SK-N-SH (cell line): ENCODE data around the gene ARID1B. TPM values are rescaled to one million over a fixed set of nuclear protein-coding genes. Genes with fewer than 3 reads are reported as not detected.
A peak's percentile ranks its signal among the peaks of the same experiment; 100 is the strongest.

Experiments used
- CTCF ChIA-PET: fragments of 300-600, 350-600 bp; formaldehyde crosslinking; extraction: SDS; loops from one replicate; lab custom pipeline; 2021; lab: Yijun Ruan, JAX
- POLR2A ChIA-PET: fragments of 350-600 bp; sonication (Branson Sonifier 250); formaldehyde crosslinking; extraction: SDS; loops from one replicate; lab custom pipeline; 2020; ENCODE audit warnings: antibody characterized with exemption, inconsistent platforms; lab: Yijun Ruan, JAX
- DNase-seq: peaks from one replicate; pipeline ENCODE4 v3.0.0; 2012
- H2AFZ ChIP-seq: fragments of 200-600 bp; sonication (generic); 2 replicates; pipeline ENCODE4 v1.8.1; 2016; ENCODE audit warnings: antibody characterized with exemption, mild to moderate bottlenecking, low read depth
- H3F3A ChIP-seq: fragments of 200-600 bp; sonication (generic); replicated peaks from 2 replicates; pipeline ENCODE3; 2016; ENCODE audit warnings: antibody characterized with exemption, mild to moderate bottlenecking; ENCODE audit not compliant: insufficient read depth
- H3K27ac ChIP-seq, 2 experiments: fragments of 200-500 bp in 1 of 2; fragments of 200-600 bp in 1 of 2; sonication (Bioruptor generic) in 1 of 2; sonication (generic), shearing (Covaris generic) in 1 of 2; 2 replicates each; pipeline versions ENCODE4 v1.5.1 to v1.6.1; 2014 to 2016; ENCODE audit warnings: low read depth in 2 of 2, inconsistent platforms in 1 of 2, low read length in 1 of 2, mild to moderate bottlenecking in 1 of 2, mixed read lengths in 1 of 2
- H3K27me3 ChIP-seq: fragments of 200-600 bp; sonication (generic), shearing (Covaris generic); 2 replicates; pipeline ENCODE4 v1.6.1; 2016; ENCODE audit warnings: mixed run types; ENCODE audit not compliant: insufficient read depth
- H3K36me3 ChIP-seq, 2 experiments: fragments of 200-500 bp in 1 of 2; fragments of 200-600 bp in 1 of 2; sonication (Bioruptor generic) in 1 of 2; sonication (generic) in 1 of 2; replicated peaks in 1 of 2; 2 replicates each; pipeline versions ENCODE3 to v1.5.1; 2014 to 2016; ENCODE audit warnings: low read length in 1 of 2, mild to moderate bottlenecking in 1 of 2; ENCODE audit not compliant: insufficient read depth in 2 of 2, control insufficient read depth in 1 of 2
- H3K4me1 ChIP-seq, 2 experiments: fragments of 200-500 bp in 1 of 2; fragments of 200-600 bp in 1 of 2; sonication (Bioruptor generic) in 1 of 2; sonication (generic), shearing (Covaris generic) in 1 of 2; 2 replicates each; pipeline versions ENCODE4 v1.5.1 to v1.6.1; 2014 to 2016; ENCODE audit warnings: low read depth in 1 of 2, low read length in 1 of 2, mixed run types in 1 of 2; ENCODE audit not compliant: insufficient read depth in 2 of 2, control insufficient read depth in 1 of 2
- H3K4me2 ChIP-seq: fragments of 200-600 bp; sonication (generic), shearing (Covaris generic); 2 replicates; pipeline ENCODE4 v1.6.1; 2017; ENCODE audit warnings: mixed run types
- H3K4me3 ChIP-seq, 2 experiments: fragments of 200-500 bp in 1 of 2; fragments of 200-600 bp in 1 of 2; sonication (Bioruptor generic) in 1 of 2; sonication (generic), shearing (Covaris generic) in 1 of 2; 2 replicates each; pipeline versions ENCODE4 v1.5.1 to v1.8.1; 2014 to 2016; ENCODE audit warnings: low read depth in 2 of 2, inconsistent platforms in 1 of 2, low read length in 1 of 2, mild to moderate bottlenecking in 1 of 2, mixed read lengths in 1 of 2, moderate library complexity in 1 of 2
- H3K79me2 ChIP-seq: fragments of 200-600 bp; sonication (generic); 2 replicates; pipeline ENCODE4 v1.8.1; 2017; ENCODE audit warnings: mild to moderate bottlenecking; ENCODE audit not compliant: insufficient read depth
- H3K9ac ChIP-seq: fragments of 200-600 bp; sonication (generic); 2 replicates; pipeline ENCODE4 v1.6.1; 2017; ENCODE audit warnings: mixed run types
- H3K9me2 ChIP-seq: fragments of 200-600 bp; sonication (generic); 2 replicates; pipeline ENCODE4 v1.6.1; 2017; ENCODE audit warnings: mixed run types
- H3K9me3 ChIP-seq: fragments of 200-600 bp; sonication (generic); 2 replicates; pipeline ENCODE4 v1.6.1; 2017; ENCODE audit warnings: mixed run types, mild to moderate bottlenecking, moderate library complexity
- H4K20me1 ChIP-seq: fragments of 200-600 bp; sonication (generic); 2 replicates; pipeline ENCODE4 v1.6.1; 2017; ENCODE audit warnings: mild to moderate bottlenecking, mixed run types; ENCODE audit not compliant: insufficient read depth
- ELF1 ChIP-seq: IDR thresholded peaks from 2 replicates; pipeline ENCODE4 v1.4.0; 2012
- FOXJ3 ChIP-seq: sonication (generic); formaldehyde crosslinking; IDR thresholded peaks from 2 replicates; pipeline ENCODE4 v1.5.1; 2020; ENCODE audit warnings: mild to moderate bottlenecking, missing genetic modification reagents
- FOXM1 ChIP-seq: IDR thresholded peaks from 2 replicates; pipeline ENCODE4 v1.4.0; 2012; ENCODE audit warnings: low read depth, mild to moderate bottlenecking
- GABPA ChIP-seq: IDR thresholded peaks from 2 replicates; pipeline ENCODE4 v1.4.0; 2012; ENCODE audit warnings: low read depth, mild to moderate bottlenecking
- GATA2 ChIP-seq: sonication (generic); formaldehyde crosslinking; IDR thresholded peaks from 2 replicates; pipeline ENCODE4 v1.5.0; 2020; ENCODE audit warnings: mild to moderate bottlenecking, missing genetic modification reagents
- MEF2A ChIP-seq: IDR thresholded peaks from 2 replicates; pipeline ENCODE4 v1.4.0; 2012; ENCODE audit warnings: low read depth, borderline replicate concordance
- NFIC ChIP-seq: IDR thresholded peaks from 2 replicates; pipeline ENCODE4 v1.4.0; 2012; ENCODE audit warnings: borderline replicate concordance
- NRF1 ChIP-seq: IDR thresholded peaks from 2 replicates; pipeline ENCODE4 v1.6.1; 2012; ENCODE audit warnings: low read depth, mild to moderate bottlenecking, low read length
- RAD21 ChIP-seq: IDR thresholded peaks from 2 replicates; pipeline ENCODE4 v1.6.1; 2012; ENCODE audit warnings: mild to moderate bottlenecking, low read length
- RCOR1 ChIP-seq: fragments of 150-350 bp; IDR thresholded peaks from 2 replicates; pipeline ENCODE4 v1.6.1; 2017; ENCODE audit warnings: antibody characterized with exemption, low read length
- RFX5 ChIP-seq: IDR thresholded peaks from 2 replicates; pipeline ENCODE4 v1.6.1; 2012; ENCODE audit warnings: mild to moderate bottlenecking, improper control_type of control experiment, low read length
- SIN3A ChIP-seq: IDR thresholded peaks from 2 replicates; pipeline ENCODE4 v1.6.1; 2012; ENCODE audit warnings: low read depth, mild to moderate bottlenecking, low read length, moderate library complexity, borderline replicate concordance
- SMC3 ChIP-seq: IDR thresholded peaks from 2 replicates; pipeline ENCODE4 v1.6.1; 2012; ENCODE audit warnings: low read depth, low read length, improper control_type of control experiment
- TAF1 ChIP-seq: IDR thresholded peaks from 2 replicates; pipeline ENCODE4 v1.6.1; 2012; ENCODE audit warnings: low read depth, mild to moderate bottlenecking, low read length, moderate library complexity, borderline replicate concordance
- WGBS: methylation state at CpG from one replicate; pipeline ENCODE4 v1.1.6; 2017; ENCODE audit warnings: low lambda C conversion rate; 5-methylcytosine and 5-hydroxymethylcytosine counted together
- polyA plus RNA-seq, 3 experiments: library from polyadenylated mRNA; depleted of rRNA; stranded (reverse); fragments of >200 nt; gene quantifications; 2 replicates each; pipeline ENCODE4 v1.2.3, GENCODE V29; 2012
- TF ChIP-seq, protein P1 (sequence below): IDR thresholded peaks from 2 replicates; pipeline ENCODE4; 2012
- TF ChIP-seq, protein P2 (sequence below): fragments of 200-600 bp; sonication (generic); IDR thresholded peaks from 2 replicates; pipeline ENCODE4 v1.6.1; 2017; ENCODE audit warnings: antibody characterized with exemption, mild to moderate bottlenecking, moderate library complexity
- TF ChIP-seq, protein P3 (sequence below): IDR thresholded peaks from 2 replicates; pipeline ENCODE4 v1.4.0; 2012; ENCODE audit warnings: low read depth
- TF ChIP-seq, protein P4 (sequence below): fragments of 150-350 bp; IDR thresholded peaks from 2 replicates; pipeline ENCODE4 v1.6.1; 2017; ENCODE audit warnings: antibody characterized with exemption, low read length, low read depth, borderline replicate concordance

The ARID1B gene
- polyA plus RNA-seq, 1 of the 3 experiments (the other 2 are of a cell fraction), result 13.6 TPM

DNA sequence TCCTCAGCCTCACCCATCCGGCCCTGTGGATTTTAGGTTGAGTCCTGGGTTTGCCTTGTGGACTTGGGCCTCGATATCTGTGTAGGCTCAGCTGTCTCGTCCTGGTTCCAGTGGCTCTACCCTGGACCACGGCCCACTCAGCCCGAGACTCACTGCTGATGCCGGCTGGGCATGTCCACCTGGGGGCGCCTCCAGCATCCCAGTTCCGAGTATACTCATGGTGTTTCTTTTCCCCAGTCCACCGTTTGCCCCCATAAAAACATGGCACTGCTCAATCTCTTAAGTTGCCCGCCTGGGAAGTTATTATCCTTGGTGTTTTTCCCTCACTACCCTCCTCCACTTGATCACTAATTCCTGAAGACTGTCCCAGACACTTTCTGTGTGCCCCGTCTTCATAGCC lies 99.1 kb downstream of the ARID1B start:
- WGBS, result 93% methylated on average over 6 of the region's 11 CpGs
- no peak overlapping the region for H3K27ac ChIP-seq
- H3K9me3 ChIP-seq, result no peaks in the 10 kb centered on the region
- H3K4me3 ChIP-seq, result no peak overlapping the region
- POLR2A ChIA-PET, result no interaction called here
- H3K79me2 ChIP-seq, result peaks cover 100% of the 10 kb centered on the region
- H3K4me2 ChIP-seq, result no peak overlapping the region
- peak; percentile 35 for DNase-seq
- no peak overlapping the region for H3K9ac ChIP-seq
- H4K20me1 ChIP-seq, result peaks cover 89% of the 10 kb centered on the region
- peaks cover 0 to 5% of the 10 kb centered on the region in 2 experiments for H3K36me3 ChIP-seq
- no peaks in the 10 kb centered on the region for H3F3A ChIP-seq
- H3K9me2 ChIP-seq, result no peaks in the 10 kb centered on the region
- CTCF ChIA-PET, result interaction anchor here (0.8 kb wide), 1 partner anchor 15 kb away, joined by 3 read pairs; no protein-coding TSS in a partner anchor
- no peak for TF ChIP-seq RCOR1
- no peak for TF ChIP-seq FOXJ3 (CRISPR knock-in tag)
- TF ChIP-seq SIN3A, result no peak
- TF ChIP-seq RAD21, result peak; percentile 44
- peak; percentile 24; the same call in 1 of the 2 replicates for TF ChIP-seq SMC3
- TF ChIP-seq FOXM1, result no peak
- TF ChIP-seq GATA2, result no peak
- TF ChIP-seq, protein P1, sequence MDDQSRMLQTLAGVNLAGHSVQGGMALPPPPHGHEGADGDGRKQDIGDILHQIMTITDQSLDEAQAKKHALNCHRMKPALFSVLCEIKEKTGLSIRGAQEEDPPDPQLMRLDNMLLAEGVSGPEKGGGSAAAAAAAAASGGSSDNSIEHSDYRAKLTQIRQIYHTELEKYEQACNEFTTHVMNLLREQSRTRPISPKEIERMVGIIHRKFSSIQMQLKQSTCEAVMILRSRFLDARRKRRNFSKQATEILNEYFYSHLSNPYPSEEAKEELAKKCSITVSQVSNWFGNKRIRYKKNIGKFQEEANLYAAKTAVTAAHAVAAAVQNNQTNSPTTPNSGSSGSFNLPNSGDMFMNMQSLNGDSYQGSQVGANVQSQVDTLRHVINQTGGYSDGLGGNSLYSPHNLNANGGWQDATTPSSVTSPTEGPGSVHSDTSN, result no peak
- TF ChIP-seq, protein P2, sequence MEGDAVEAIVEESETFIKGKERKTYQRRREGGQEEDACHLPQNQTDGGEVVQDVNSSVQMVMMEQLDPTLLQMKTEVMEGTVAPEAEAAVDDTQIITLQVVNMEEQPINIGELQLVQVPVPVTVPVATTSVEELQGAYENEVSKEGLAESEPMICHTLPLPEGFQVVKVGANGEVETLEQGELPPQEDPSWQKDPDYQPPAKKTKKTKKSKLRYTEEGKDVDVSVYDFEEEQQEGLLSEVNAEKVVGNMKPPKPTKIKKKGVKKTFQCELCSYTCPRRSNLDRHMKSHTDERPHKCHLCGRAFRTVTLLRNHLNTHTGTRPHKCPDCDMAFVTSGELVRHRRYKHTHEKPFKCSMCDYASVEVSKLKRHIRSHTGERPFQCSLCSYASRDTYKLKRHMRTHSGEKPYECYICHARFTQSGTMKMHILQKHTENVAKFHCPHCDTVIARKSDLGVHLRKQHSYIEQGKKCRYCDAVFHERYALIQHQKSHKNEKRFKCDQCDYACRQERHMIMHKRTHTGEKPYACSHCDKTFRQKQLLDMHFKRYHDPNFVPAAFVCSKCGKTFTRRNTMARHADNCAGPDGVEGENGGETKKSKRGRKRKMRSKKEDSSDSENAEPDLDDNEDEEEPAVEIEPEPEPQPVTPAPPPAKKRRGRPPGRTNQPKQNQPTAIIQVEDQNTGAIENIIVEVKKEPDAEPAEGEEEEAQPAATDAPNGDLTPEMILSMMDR, result peak; percentile 48
- TF ChIP-seq, protein P3, sequence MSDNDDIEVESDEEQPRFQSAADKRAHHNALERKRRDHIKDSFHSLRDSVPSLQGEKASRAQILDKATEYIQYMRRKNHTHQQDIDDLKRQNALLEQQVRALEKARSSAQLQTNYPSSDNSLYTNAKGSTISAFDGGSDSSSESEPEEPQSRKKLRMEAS, result no peak
- no peak for TF ChIP-seq TAF1
- peaks cover 0 to 15% of the 10 kb centered on the region in 2 experiments; a peak in 1 of 4 replicates for H3K4me1 ChIP-seq
- no peaks in the 10 kb centered on the region for H3K27me3 ChIP-seq
- no peak overlapping the region for H2AFZ ChIP-seq

DNA sequence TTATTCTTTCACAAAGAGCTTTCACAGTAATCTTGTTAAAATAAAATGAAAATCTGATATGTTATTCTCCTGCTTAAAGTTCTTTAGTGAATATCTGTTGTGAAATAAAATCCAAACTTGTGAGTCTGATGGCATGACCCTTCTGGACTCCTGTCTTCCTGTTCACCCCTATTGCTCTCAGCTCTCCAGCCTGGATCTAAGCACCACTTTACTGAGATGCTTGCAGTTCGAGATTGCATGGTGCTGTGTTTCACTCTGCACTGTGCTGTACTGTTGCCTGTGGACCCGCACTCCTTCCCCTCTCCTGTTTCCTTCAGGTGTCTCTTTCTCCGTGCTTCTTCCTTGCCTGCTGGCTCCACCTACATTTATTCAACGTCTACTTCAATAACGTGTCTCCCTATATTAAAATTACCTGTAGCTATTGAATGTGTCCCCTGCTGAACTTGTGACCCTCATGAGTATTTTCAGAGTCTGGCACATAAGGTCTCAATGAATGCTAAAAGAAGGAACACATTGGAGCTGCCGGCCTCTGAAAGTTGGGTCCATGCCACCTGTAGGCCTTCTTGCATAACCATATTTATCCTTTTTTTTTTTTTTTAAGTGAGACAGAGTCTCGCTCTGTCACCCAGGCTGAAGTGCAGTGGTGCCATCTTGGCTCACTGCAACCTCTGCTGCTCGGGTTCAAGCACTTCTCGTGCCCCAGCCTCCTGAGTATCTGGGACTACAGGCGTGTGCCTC lies 100.1 kb downstream of the ARID1B start:
- Histone ChIP-seq H3K4me2 (no peak overlapping the region), H3K4me1 (peaks cover 0 to 15% of the 10 kb centered on the region in 2 experiments; a peak in 1 of 4 replicates), H3K9me2 (no peaks in the 10 kb centered on the region), H2AFZ (no peak overlapping the region), H3K4me3 (no peak overlapping the region), H3F3A (no peaks in the 10 kb centered on the region), H3K9ac (no peak overlapping the region), H3K79me2 (peaks cover 100% of the 10 kb centered on the region), H3K9me3 (no peaks in the 10 kb centered on the region), H4K20me1 (peaks cover 93% of the 10 kb centered on the region), H3K27me3 (no peaks in the 10 kb centered on the region), H3K27ac (no peak overlapping the region), H3K36me3 (peaks cover 0 to 5% of the 10 kb centered on the region in 2 experiments)
- POLR2A ChIA-PET, result no interaction called here
- 95% methylated on average over 10 of the region's 10 CpGs for WGBS
- CTCF ChIA-PET, result interaction anchor here (0.6 to 1.6 kb wide), 2 partner anchors 10 to 43 kb away, joined by 3 to 5 read pairs; no protein-coding TSS in a partner anchor
- DNase-seq, result no peak
- TF ChIP-seq MEF2A (no peak), ELF1 (no peak), GABPA (no peak), NFIC (no peak), NRF1 (no peak), GATA2 (no peak), RFX5 (no peak)
- TF ChIP-seq, protein P2, result no peak
- TF ChIP-seq, protein P3, result no peak
- TF ChIP-seq, protein P4, sequence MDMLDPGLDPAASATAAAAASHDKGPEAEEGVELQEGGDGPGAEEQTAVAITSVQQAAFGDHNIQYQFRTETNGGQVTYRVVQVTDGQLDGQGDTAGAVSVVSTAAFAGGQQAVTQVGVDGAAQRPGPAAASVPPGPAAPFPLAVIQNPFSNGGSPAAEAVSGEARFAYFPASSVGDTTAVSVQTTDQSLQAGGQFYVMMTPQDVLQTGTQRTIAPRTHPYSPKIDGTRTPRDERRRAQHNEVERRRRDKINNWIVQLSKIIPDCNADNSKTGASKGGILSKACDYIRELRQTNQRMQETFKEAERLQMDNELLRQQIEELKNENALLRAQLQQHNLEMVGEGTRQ, result no peak
